Neuron (in vitro differentiated cells): ENCODE measurements around the gene HOXD8.
A peak's percentile ranks its signal among the peaks of the same experiment; 100 is the strongest.

Experiments used
- H2AFZ ChIP-seq: one replicate; pipeline ENCODE4 v1.6.1; 2013; ENCODE audit warnings: low read depth, mild to moderate bottlenecking, inconsistent platforms, low read length, moderate library complexity
- H3K27me3 ChIP-seq: one replicate; pipeline ENCODE4 v1.6.1; 2013; ENCODE audit warnings: low read length; ENCODE audit not compliant: insufficient read depth
- H3K36me3 ChIP-seq: one replicate; pipeline ENCODE4 v1.6.1; 2013; ENCODE audit warnings: low read length; ENCODE audit not compliant: insufficient read depth
- H3K4me1 ChIP-seq: one replicate; pipeline ENCODE4 v1.6.1; 2013; ENCODE audit warnings: low read length; ENCODE audit not compliant: insufficient read depth
- H3K4me3 ChIP-seq: 2 replicates; pipeline ENCODE4 v1.5.1; 2013; ENCODE audit warnings: mild to moderate bottlenecking, low read length, moderate library complexity
- H3K9me3 ChIP-seq: one replicate; pipeline ENCODE4 v1.6.1; 2013; ENCODE audit warnings: low read length

The HOXD8 gene

GRCh38 chr2:176129813-176130146 lies 275 bp downstream of the HOXD8 start:
- H3K27me3 ChIP-seq, result peaks cover 89% of the 10 kb centered on the region
- H2AFZ ChIP-seq, result peak overlapping the region; percentile 93
- H3K9me3 ChIP-seq, result no peaks in the 10 kb centered on the region
- peak overlapping the region; percentile 23 for H3K4me3 ChIP-seq
- no peaks in the 10 kb centered on the region for H3K4me1 ChIP-seq
- H3K36me3 ChIP-seq, result no peaks in the 10 kb centered on the region

- Histone ChIP-seq H3K4me1 (no peaks in the 10 kb centered on the region), H3K36me3 (no peaks in the 10 kb centered on the region), H3K9me3 (no peaks in the 10 kb centered on the region), H3K4me3 (peak overlapping the region; percentile 23), H3K27me3 (peaks cover 89% of the 10 kb centered on the region), H2AFZ (peak overlapping the region; percentile 93)
These were observed 847 bp downstream of the HOXD8 start for GRCh38 chr2:176130147-176130956.

- Histone ChIP-seq H3K4me3 (no peak overlapping the region), H2AFZ (no peak overlapping the region), H3K36me3 (no peaks in the 10 kb centered on the region), H3K27me3 (peaks cover 89% of the 10 kb centered on the region), H3K4me1 (no peaks in the 10 kb centered on the region), H3K9me3 (peaks cover 3% of the 10 kb centered on the region)
These were observed 1.7 kb downstream of the HOXD8 start for GRCh38 chr2:176130957-176131847.

- Histone ChIP-seq H2AFZ (no peak overlapping the region), H3K36me3 (no peaks in the 10 kb centered on the region), H3K9me3 (peaks cover 3% of the 10 kb centered on the region), H3K4me3 (no peak overlapping the region), H3K27me3 (peaks cover 90% of the 10 kb centered on the region), H3K4me1 (no peaks in the 10 kb centered on the region)
These were observed 2.3 kb downstream of the HOXD8 start for GRCh38 chr2:176131848-176132158.

- no peak overlapping the region for H2AFZ ChIP-seq
- peaks cover 3% of the 10 kb centered on the region for H3K9me3 ChIP-seq
- H3K4me3 ChIP-seq, result no peak overlapping the region
- H3K4me1 ChIP-seq, result no peaks in the 10 kb centered on the region
- no peaks in the 10 kb centered on the region for H3K36me3 ChIP-seq
- H3K27me3 ChIP-seq, result peaks cover 92% of the 10 kb centered on the region
These were observed 3.0 kb downstream of the HOXD8 start for GRCh38 chr2:176132205-176133171.

GRCh38 chr2:176133389-176133788 lies 3.9 kb downstream of the HOXD8 start:
- Histone ChIP-seq H3K9me3 (peaks cover 6% of the 10 kb centered on the region), H3K4me3 (no peak overlapping the region), H3K27me3 (peaks cover 92% of the 10 kb centered on the region), H2AFZ (no peak overlapping the region), H3K36me3 (no peaks in the 10 kb centered on the region), H3K4me1 (no peaks in the 10 kb centered on the region)

- Histone ChIP-seq H3K36me3 (no peaks in the 10 kb centered on the region), H3K27me3 (peaks cover 92% of the 10 kb centered on the region), H3K4me3 (no peak overlapping the region), H3K4me1 (no peaks in the 10 kb centered on the region), H2AFZ (no peak overlapping the region), H3K9me3 (peaks cover 10% of the 10 kb centered on the region)
These were observed 4.5 kb downstream of the HOXD8 start for GRCh38 chr2:176134035-176134434.

- H3K4me1 ChIP-seq, result no peaks in the 10 kb centered on the region
- no peaks in the 10 kb centered on the region for H3K36me3 ChIP-seq
- H3K4me3 ChIP-seq, result no peak overlapping the region
- H2AFZ ChIP-seq, result no peak overlapping the region
- peaks cover 96% of the 10 kb centered on the region for H3K27me3 ChIP-seq
- H3K9me3 ChIP-seq, result peaks cover 12% of the 10 kb centered on the region
These were observed 5.5 kb downstream of the HOXD8 start for GRCh38 chr2:176135035-176135440.

GRCh38 chr2:176136374-176137251 lies 7.1 kb downstream of the HOXD8 start:
- Histone ChIP-seq H2AFZ (peak overlapping the region; percentile 71), H3K4me1 (no peaks in the 10 kb centered on the region), H3K9me3 (peaks cover 12% of the 10 kb centered on the region), H3K27me3 (peaks cover 95% of the 10 kb centered on the region), H3K4me3 (peak overlapping the region; percentile 4), H3K36me3 (no peaks in the 10 kb centered on the region)

- Histone ChIP-seq H3K4me1 (no peaks in the 10 kb centered on the region), H3K36me3 (no peaks in the 10 kb centered on the region), H2AFZ (no peak overlapping the region), H3K27me3 (peaks cover 94% of the 10 kb centered on the region), H3K4me3 (no peak overlapping the region), H3K9me3 (peaks cover 12% of the 10 kb centered on the region)
These were observed 7.7 kb downstream of the HOXD8 start for GRCh38 chr2:176137252-176137580.

- H3K9me3 ChIP-seq, result peaks cover 12% of the 10 kb centered on the region
- no peak overlapping the region for H2AFZ ChIP-seq
- H3K4me1 ChIP-seq, result no peaks in the 10 kb centered on the region
- peaks cover 94% of the 10 kb centered on the region for H3K27me3 ChIP-seq
- no peak overlapping the region for H3K4me3 ChIP-seq
- H3K36me3 ChIP-seq, result no peaks in the 10 kb centered on the region
These were observed 8.4 kb downstream of the HOXD8 start for GRCh38 chr2:176137906-176138305.

- peaks cover 92% of the 10 kb centered on the region for H3K27me3 ChIP-seq
- no peak overlapping the region for H3K4me3 ChIP-seq
- no peaks in the 10 kb centered on the region for H3K4me1 ChIP-seq
- peaks cover 12% of the 10 kb centered on the region for H3K9me3 ChIP-seq
- H3K36me3 ChIP-seq, result no peaks in the 10 kb centered on the region
- H2AFZ ChIP-seq, result no peak overlapping the region
These were observed 9.0 kb downstream of the HOXD8 start for GRCh38 chr2:176138526-176138922.
